Natural killer cell (primary cell): Measurements from ENCODE around the gene EXOC4. TPM values are rescaled to one million over a fixed set of nuclear protein-coding genes. Genes with fewer than 3 reads are reported as not detected.

Experiments
- ATAC-seq, 3 donors: fragments of 150-1000 bp in 2 of 3; fragments of 200-7000 bp in 1 of 3; cut with Tn5 transposase; 1 replicate in 1 of 3; 2 replicates in 2 of 3; pipeline ENCODE4 v1.10.0; 2021; ENCODE audit warnings: mild to moderate bottlenecking in 2 of 3, moderate library complexity in 2 of 3
- DNase-seq, 2 donors: peaks; one replicate each; pipeline versions ENCODE4 v3.0.0 to v3.0.0-alpha.2; 2013 to 2021; ENCODE audit warnings: mixed read lengths in 1 of 2
- H3K27ac ChIP-seq: one replicate; pipeline ENCODE4 v1.5.1; 2013; ENCODE audit warnings: mild to moderate bottlenecking, low read length
- H3K27me3 ChIP-seq: one replicate; pipeline ENCODE4 v1.6.1; 2013; ENCODE audit warnings: low read length; ENCODE audit not compliant: control insufficient read depth, insufficient read depth
- H3K36me3 ChIP-seq: one replicate; pipeline ENCODE4 v1.6.1; 2013; ENCODE audit warnings: low read length; ENCODE audit not compliant: control insufficient read depth, insufficient read depth
- H3K4me1 ChIP-seq: one replicate; pipeline ENCODE4 v1.6.1; 2013; ENCODE audit warnings: low read length; ENCODE audit not compliant: control insufficient read depth, insufficient read depth
- H3K4me3 ChIP-seq: one replicate; pipeline ENCODE4 v1.5.1; 2013; ENCODE audit warnings: low read length
- H3K9me3 ChIP-seq: one replicate; pipeline ENCODE4 v1.6.1; 2013; ENCODE audit warnings: low read length; ENCODE audit not compliant: control insufficient read depth, insufficient read depth
- H3K27ac Mint-ChIP-seq, 2 donors: one replicate each; pipeline ENCODE4 v1.8.0; 2022; ENCODE audit warnings: mild to moderate bottlenecking in 2 of 2, mixed read lengths in 2 of 2, moderate library complexity in 1 of 2
- H3K27me3 Mint-ChIP-seq, 2 donors: one replicate each; pipeline ENCODE4 v1.8.0; 2022; ENCODE audit warnings: low read depth in 2 of 2, mixed read lengths in 2 of 2
- H3K36me3 Mint-ChIP-seq: one replicate; pipeline ENCODE4 v1.8.0; 2022; ENCODE audit warnings: mixed read lengths
- H3K4me1 Mint-ChIP-seq, 2 donors: one replicate each; pipeline ENCODE4 v1.8.0; 2022; ENCODE audit warnings: mixed read lengths in 2 of 2
- H3K4me3 Mint-ChIP-seq: one replicate; pipeline ENCODE4 v1.8.0; 2022; ENCODE audit warnings: mild to moderate bottlenecking, moderate library complexity, mixed read lengths
- H3K9me3 Mint-ChIP-seq, 2 donors: one replicate each; pipeline ENCODE4 v1.8.0; 2022; ENCODE audit warnings: mixed read lengths in 2 of 2
- CTCF ChIP-seq: fragments of 200-600 bp; IDR thresholded peaks from one replicate; pipeline ENCODE4 v1.8.0; 2022; ENCODE audit warnings: antibody characterized with exemption
- WGBS: methylation state at CpG from one replicate; pipeline ENCODE4 v1.1.7; 2013; ENCODE audit warnings: missing lambda C conversion rate; ENCODE audit not compliant: insufficient coverage; 5-methylcytosine and 5-hydroxymethylcytosine counted together
- intact Hi-C: fragments of 100-400 bp; cut with micrococcal nuclease; formaldehyde crosslinking; loops from one replicate; pipeline ENCODE4 v1.14.2; 2022
- total RNA-seq, 4 donors: library from RNA; stranded (reverse); fragments of 120-200 nt in 1 of 4; gene quantifications; one replicate each; pipeline versions ENCODE4 v1.2.3 to v1.2.4, GENCODE V29; 2013 to 2022

The EXOC4 gene
- total RNA-seq, 3 donors from 2014 or later (not counting 1 experiment from before 2014, with no cell fraction given), result 105 to 148 (median 123) TPM

DNA sequence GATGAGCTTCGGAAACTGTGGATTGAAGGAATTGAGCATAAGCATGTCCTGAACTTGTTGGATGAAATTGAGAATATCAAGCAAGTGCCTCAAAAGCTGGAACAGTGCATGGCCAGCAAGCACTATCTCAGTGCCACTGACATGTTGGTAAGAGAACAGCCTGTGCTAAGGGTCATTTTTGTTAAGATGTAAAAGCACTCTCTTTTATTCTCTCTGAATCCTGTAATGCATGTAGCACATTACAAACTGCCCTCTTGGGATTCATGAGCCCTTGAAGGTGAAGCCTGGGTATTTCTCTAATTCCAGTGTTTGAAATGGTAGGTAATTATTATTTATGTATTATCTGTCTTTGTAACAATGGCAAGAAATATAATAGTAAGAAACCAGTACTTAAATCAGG is 36.1 kb downstream of the EXOC4 start:
- 100% methylated on average over 1 of the region's 1 CpG for WGBS
- Mint-ChIP-seq H3K9me3 (no peaks in the 10 kb centered on the region), H3K27ac (no peak overlapping the region), H3K4me1 (peaks cover 1 to 12% of the 10 kb centered on the region in 2 donors), H3K27me3 (no peaks in the 10 kb centered on the region), H3K36me3 (peaks cover 11% of the 10 kb centered on the region), H3K4me3 (no peak overlapping the region)
- no peak for TF ChIP-seq CTCF
- intact Hi-C loops, result no loop called here
- no peak for ATAC-seq
- DNase-seq, result no peak
- H3K4me1 ChIP-seq, result no peaks in the 10 kb centered on the region
- no peaks in the 10 kb centered on the region for H3K27me3 ChIP-seq
- H3K9me3 ChIP-seq, result no peaks in the 10 kb centered on the region
- no peak overlapping the region for H3K27ac ChIP-seq
- peaks cover 24% of the 10 kb centered on the region for H3K36me3 ChIP-seq
- H3K4me3 ChIP-seq, result no peak overlapping the region

DNA sequence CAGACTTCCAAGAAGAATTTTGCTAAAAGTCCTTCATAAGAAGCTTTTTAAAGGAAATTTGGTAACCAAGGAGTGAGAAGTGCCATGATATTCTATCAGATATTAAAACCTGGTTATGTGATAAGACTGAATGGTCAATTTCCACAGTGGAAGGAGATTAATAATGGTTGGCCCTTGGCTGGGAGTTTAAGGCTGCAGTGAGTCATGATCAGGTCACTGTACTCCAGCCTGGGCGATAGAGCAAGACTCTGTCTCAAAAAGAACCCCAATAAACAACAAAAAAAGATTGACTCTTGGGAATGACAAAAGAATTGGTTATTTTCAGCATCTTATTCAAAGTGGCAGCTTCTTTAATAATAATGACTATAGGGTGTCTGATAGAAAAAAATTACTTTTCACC is 37.2 kb downstream of the EXOC4 start:
- no peak overlapping the region for H3K27ac ChIP-seq
- peaks cover 11% of the 10 kb centered on the region for H3K36me3 Mint-ChIP-seq
- no peak for DNase-seq
- H3K36me3 ChIP-seq, result peaks cover 24% of the 10 kb centered on the region
- no peak for TF ChIP-seq CTCF
- H3K4me1 ChIP-seq, result no peaks in the 10 kb centered on the region
- H3K4me1 Mint-ChIP-seq, result peaks cover 0 to 8% of the 10 kb centered on the region in 2 donors
- WGBS, result no CpG with 5 or more reads among the region's 1 CpG
- H3K27ac Mint-ChIP-seq, result no peak overlapping the region
- H3K4me3 Mint-ChIP-seq, result no peak overlapping the region
- H3K4me3 ChIP-seq, result no peak overlapping the region
- intact Hi-C loops, result no loop called here
- no peak for ATAC-seq
- no peaks in the 10 kb centered on the region for H3K27me3 ChIP-seq
- no peaks in the 10 kb centered on the region for H3K9me3 ChIP-seq
- no peaks in the 10 kb centered on the region for H3K9me3 Mint-ChIP-seq
- H3K27me3 Mint-ChIP-seq, result no peaks in the 10 kb centered on the region

DNA sequence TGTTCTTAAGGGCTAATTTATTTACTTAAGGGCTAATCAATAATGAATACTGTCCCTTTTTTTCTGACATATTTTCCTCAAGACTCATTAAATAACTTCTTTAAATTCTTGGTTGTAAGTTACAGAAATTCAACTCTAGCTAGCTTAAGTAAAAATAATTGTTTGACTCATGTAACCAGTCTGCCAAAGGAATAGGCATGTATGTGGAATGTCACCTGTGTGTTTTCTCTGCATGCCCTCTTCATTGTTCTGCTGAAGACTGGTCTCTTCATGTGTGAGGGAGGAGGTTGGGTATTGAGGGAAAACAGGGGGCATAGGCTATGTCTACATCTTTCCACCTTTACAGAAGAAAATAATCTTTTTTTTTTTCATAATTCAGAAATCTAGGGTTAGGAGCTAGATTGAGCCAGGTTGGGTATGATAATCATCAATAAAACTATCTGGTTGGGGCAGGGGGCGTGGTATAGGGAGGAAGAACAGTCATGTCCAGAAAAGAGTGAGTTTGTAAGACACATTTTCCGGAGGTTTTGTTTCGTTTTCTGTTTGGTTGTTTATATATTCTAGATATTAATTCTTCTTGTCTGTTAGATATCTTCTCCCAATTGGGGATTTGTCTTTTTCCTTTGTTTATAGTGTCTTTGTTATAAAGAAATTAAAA is 37.9 kb downstream of the EXOC4 start:
- Mint-ChIP-seq H3K27ac (no peak overlapping the region), H3K4me3 (no peak overlapping the region), H3K4me1 (peaks cover 4% of the 10 kb centered on the region in 2 donors), H3K36me3 (peaks cover 11% of the 10 kb centered on the region), H3K9me3 (no peaks in the 10 kb centered on the region), H3K27me3 (no peaks in the 10 kb centered on the region)
- no peak overlapping the region for H3K4me3 ChIP-seq
- peaks cover 24% of the 10 kb centered on the region for H3K36me3 ChIP-seq
- intact Hi-C loops, result no loop called here
- no peak for TF ChIP-seq CTCF
- H3K4me1 ChIP-seq, result no peaks in the 10 kb centered on the region
- H3K27ac ChIP-seq, result no peak overlapping the region
- no peaks in the 10 kb centered on the region for H3K27me3 ChIP-seq
- WGBS, result 91% methylated on average over 1 of the region's 3 CpGs
- H3K9me3 ChIP-seq, result no peaks in the 10 kb centered on the region
- peak in 1 of 2 donors; percentile 4 for DNase-seq
- ATAC-seq, result no peak

GRCh38 chr7:133292631-133293030 is 39.8 kb downstream of the EXOC4 start:
- H3K4me1 Mint-ChIP-seq, result peaks cover 9 to 15% of the 10 kb centered on the region in 2 donors
- H3K4me1 ChIP-seq, result no peaks in the 10 kb centered on the region
- H3K27me3 ChIP-seq, result no peaks in the 10 kb centered on the region
- H3K27ac ChIP-seq, result no peak overlapping the region
- intact Hi-C loops, result no loop called here
- no peak for DNase-seq
- no peak for TF ChIP-seq CTCF
- no peaks in the 10 kb centered on the region for H3K9me3 Mint-ChIP-seq
- H3K4me3 Mint-ChIP-seq, result no peak overlapping the region
- H3K9me3 ChIP-seq, result no peaks in the 10 kb centered on the region
- H3K4me3 ChIP-seq, result no peak overlapping the region
- no peak overlapping the region for H3K27ac Mint-ChIP-seq
- ATAC-seq, result no peak
- peaks cover 24% of the 10 kb centered on the region for H3K36me3 ChIP-seq
- no CpG with 5 or more reads among the region's 1 CpG for WGBS
- H3K36me3 Mint-ChIP-seq, result peaks cover 11% of the 10 kb centered on the region
- no peaks in the 10 kb centered on the region for H3K27me3 Mint-ChIP-seq
